Neural crest cell (in vitro differentiated cells): ENCODE measurements around the gene MMD2. TPM values are rescaled to one million over a fixed set of nuclear protein-coding genes. Genes with fewer than 3 reads are reported as not detected.

ENCODE experiments used
- DNase-seq: peaks from one replicate; pipeline ENCODE4 v3.0.0; 2021; ENCODE audit warnings: low read depth, mixed read lengths, low spot score
- H3K27ac Mint-ChIP-seq: one replicate; pipeline ENCODE4 v1.8.0; 2021; ENCODE audit warnings: mild to moderate bottlenecking, mixed read lengths; ENCODE audit not compliant: unreplicated experiment
- H3K27me3 Mint-ChIP-seq: 2 replicates; pipeline ENCODE4 v1.8.0; 2021; ENCODE audit warnings: low read depth, mild to moderate bottlenecking, mixed read lengths
- H3K36me3 Mint-ChIP-seq: 2 replicates; pipeline ENCODE4 v1.8.0; 2021; ENCODE audit warnings: low read depth, mild to moderate bottlenecking, mixed read lengths
- H3K4me1 Mint-ChIP-seq: 2 replicates; pipeline ENCODE4 v1.8.0; 2021; ENCODE audit warnings: mixed read lengths
- H3K4me3 Mint-ChIP-seq: one replicate; pipeline ENCODE4 v1.8.0; 2021; ENCODE audit warnings: mild to moderate bottlenecking, mixed read lengths
- H3K9me3 Mint-ChIP-seq: 2 replicates; pipeline ENCODE4 v1.8.0; 2021; ENCODE audit warnings: mixed read lengths
- CTCF ChIP-seq: fragments of 200-600 bp; sonication (generic); conservative IDR thresholded peaks from 2 replicates; pipeline ENCODE4 v1.5.0; 2021; ENCODE audit warnings: antibody characterized with exemption, mild to moderate bottlenecking
- total RNA-seq: library from RNA; stranded (reverse); gene quantifications from 2 replicates; pipeline ENCODE4 v1.2.1, GENCODE V29; 2021

Gene MMD2
- total RNA-seq, 1 donor from 2014 or later = not detected

GRCh38 chr7:4888161-4888560, 70.8 kb downstream of the MMD2 start:
- H3K27ac Mint-ChIP-seq = no peak overlapping the region
- H3K9me3 Mint-ChIP-seq = no peaks in the 10 kb centered on the region
- no peak for TF ChIP-seq CTCF
- H3K4me3 Mint-ChIP-seq = no peak overlapping the region
- DNase-seq = no peak
- no peaks in the 10 kb centered on the region for H3K36me3 Mint-ChIP-seq
- peaks cover 5% of the 10 kb centered on the region for H3K4me1 Mint-ChIP-seq
- peaks cover 3% of the 10 kb centered on the region for H3K27me3 Mint-ChIP-seq

GRCh38 chr7:4886671-4887070, 72.3 kb downstream of the MMD2 start:
- no peaks in the 10 kb centered on the region for H3K36me3 Mint-ChIP-seq
- H3K9me3 Mint-ChIP-seq = no peaks in the 10 kb centered on the region
- H3K4me1 Mint-ChIP-seq = peaks cover 17% of the 10 kb centered on the region
- H3K4me3 Mint-ChIP-seq = peak overlapping the region; percentile 31
- H3K27ac Mint-ChIP-seq = no peak overlapping the region
- TF ChIP-seq CTCF = no peak
- DNase-seq = no peak
- peaks cover 6% of the 10 kb centered on the region for H3K27me3 Mint-ChIP-seq

- Mint-ChIP-seq H3K4me1 (peaks cover 22% of the 10 kb centered on the region), H3K27ac (no peak overlapping the region), H3K27me3 (peaks cover 6% of the 10 kb centered on the region), H3K9me3 (no peaks in the 10 kb centered on the region), H3K4me3 (peak overlapping the region; percentile 19), H3K36me3 (no peaks in the 10 kb centered on the region)
- no peak for TF ChIP-seq CTCF
- DNase-seq = no peak
Measured at GRCh38 chr7:4885317-4885807, 73.6 kb downstream of the MMD2 start.

GRCh38 chr7:4884164-4884563, 74.8 kb downstream of the MMD2 start:
- H3K27ac Mint-ChIP-seq = no peak overlapping the region

GRCh38 chr7:4883372-4884144, 75.4 kb downstream of the MMD2 start, which contains the start of gene RADIL:
TSS of gene RADIL (minus strand) at chr7:4883716. CDS start at chr7:4878139, 5,577 bp downstream.
- Mint-ChIP-seq H3K27me3 (peaks cover 3% of the 10 kb centered on the region), H3K36me3 (no peaks in the 10 kb centered on the region), H3K27ac (peak within 1 kb of the TSS; percentile 96), H3K4me1 (peaks cover 33% of the 10 kb centered on the region), H3K4me3 (peak within 1 kb of the TSS; percentile 92), H3K9me3 (no peaks in the 10 kb centered on the region)
- peak; percentile 97 for DNase-seq
- TF ChIP-seq CTCF = peak; percentile 92

More at GRCh38 chr7:4884164-4884563, 74.8 kb downstream of the MMD2 start:
- Mint-ChIP-seq H3K4me3 (peak overlapping the region; percentile 76), H3K9me3 (no peaks in the 10 kb centered on the region), H3K4me1 (peaks cover 33% of the 10 kb centered on the region), H3K27me3 (peaks cover 4% of the 10 kb centered on the region), H3K36me3 (no peaks in the 10 kb centered on the region)
- TF ChIP-seq CTCF = no peak
- DNase-seq = no peak
